Globus pallidus (tissue), 1 donor: ENCODE data around the gene LSP1.
"Not testable (repeated sequence)": the region's sequence is repeated elsewhere in the genome, so short reads cannot be mapped to it uniquely, and the experiment has no call there.

Experiments
- DNase-seq: peaks from one replicate; pipeline ENCODE4 v3.0.0-alpha.2; 2015; ENCODE audit warnings: low spot score

Gene LSP1

GRCh38 chr11:1877211-1878136 lies 24.6 kb downstream of the LSP1 start:
- no peak for DNase-seq

DNA sequence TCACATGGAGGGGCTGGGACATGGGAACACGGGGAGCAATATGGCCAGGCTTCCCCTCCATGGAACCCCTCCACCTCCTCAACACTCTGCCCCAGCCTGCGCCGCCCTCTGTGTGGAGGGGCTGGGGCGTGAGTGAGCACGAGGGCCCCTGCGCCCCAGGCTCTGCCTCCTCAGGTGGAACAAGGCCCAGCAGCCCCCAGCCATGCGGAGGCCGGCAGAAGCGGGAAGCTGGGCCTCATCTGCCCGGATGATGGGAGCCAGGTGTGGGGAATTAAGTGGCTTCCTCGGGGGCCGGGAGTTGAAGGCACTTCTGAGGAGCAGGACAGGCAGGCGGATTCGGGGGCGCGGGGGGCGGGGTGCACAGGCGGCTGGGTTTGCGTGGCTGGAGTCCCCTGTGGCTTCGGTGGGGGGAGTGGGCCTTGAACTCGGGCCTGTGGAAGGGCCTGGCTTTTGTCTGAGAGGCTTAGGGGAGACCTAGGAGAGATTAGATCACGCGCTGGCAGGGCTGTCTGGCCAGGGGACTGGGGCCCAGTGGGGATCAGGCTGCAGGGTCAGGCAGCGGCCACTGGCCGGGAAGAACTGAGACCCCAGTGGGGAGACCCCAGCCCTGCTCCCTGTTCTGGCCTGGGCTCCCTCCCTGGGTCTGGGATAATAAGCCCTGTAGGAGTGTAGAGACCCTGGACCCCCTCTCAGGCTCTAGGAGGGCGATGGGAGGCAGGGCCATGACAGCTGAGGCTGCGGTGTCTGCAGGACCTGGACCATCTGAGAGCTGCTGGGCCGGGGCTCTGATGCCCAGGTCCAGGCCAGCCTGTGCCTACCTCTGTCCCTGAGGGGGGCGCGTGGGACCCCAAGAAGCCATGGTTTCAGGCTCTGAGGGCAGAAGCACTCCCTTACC lies 25.5 kb downstream of the LSP1 start:
- no peak for DNase-seq

- no peak for DNase-seq
These were observed 26.6 kb downstream of the LSP1 start for GRCh38 chr11:1879342-1879940.

GRCh38 chr11:1879941-1880720 lies 27.2 kb downstream of the LSP1 start:
- DNase-seq: no peak

GRCh38 chr11:1880746-1881441 lies 28.0 kb downstream of the LSP1 start:
- DNase-seq: no peak

DNA sequence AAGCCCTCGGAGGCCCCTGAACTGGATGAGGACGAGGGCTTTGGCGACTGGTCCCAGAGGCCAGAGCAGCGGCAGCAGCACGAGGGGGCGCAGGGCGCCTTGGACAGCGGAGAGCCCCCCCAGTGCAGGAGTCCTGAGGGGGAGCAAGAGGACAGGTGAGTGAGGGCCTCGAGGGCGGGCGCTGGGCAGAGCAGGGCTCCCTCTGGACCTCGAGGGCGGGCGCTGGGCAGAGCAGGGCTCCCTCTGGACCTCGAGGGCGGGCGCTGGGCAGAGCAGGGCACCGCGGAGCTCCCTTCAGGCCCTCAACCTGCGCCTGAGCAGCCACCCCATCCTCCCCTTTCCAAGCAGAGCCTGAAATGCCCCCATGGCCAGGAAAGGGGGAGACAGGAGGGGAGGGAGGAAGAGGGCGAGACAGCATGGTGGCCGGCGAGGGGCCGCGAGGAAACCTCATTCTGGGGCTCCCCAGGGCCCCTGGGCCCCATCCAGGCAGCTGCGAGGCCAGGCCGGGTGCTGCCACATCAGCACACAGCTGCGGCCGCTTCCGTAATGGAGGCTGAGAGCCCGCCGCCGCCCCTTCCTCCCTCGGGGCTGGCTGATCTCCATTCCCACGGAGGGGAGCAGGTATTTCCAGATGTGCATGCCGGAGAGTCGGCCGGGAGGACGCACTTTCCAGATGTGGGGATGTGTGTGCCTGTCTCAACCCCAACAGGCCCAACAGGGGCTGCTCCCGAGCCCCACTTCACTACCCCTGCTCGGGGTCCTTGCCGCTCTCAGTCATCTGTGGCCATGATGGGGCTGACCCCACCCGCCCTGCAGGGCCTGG lies 28.8 kb downstream of the LSP1 start:
- no peak for DNase-seq

- no peak for DNase-seq
These were observed 29.7 kb downstream of the LSP1 start for GRCh38 chr11:1882265-1883238.

DNA sequence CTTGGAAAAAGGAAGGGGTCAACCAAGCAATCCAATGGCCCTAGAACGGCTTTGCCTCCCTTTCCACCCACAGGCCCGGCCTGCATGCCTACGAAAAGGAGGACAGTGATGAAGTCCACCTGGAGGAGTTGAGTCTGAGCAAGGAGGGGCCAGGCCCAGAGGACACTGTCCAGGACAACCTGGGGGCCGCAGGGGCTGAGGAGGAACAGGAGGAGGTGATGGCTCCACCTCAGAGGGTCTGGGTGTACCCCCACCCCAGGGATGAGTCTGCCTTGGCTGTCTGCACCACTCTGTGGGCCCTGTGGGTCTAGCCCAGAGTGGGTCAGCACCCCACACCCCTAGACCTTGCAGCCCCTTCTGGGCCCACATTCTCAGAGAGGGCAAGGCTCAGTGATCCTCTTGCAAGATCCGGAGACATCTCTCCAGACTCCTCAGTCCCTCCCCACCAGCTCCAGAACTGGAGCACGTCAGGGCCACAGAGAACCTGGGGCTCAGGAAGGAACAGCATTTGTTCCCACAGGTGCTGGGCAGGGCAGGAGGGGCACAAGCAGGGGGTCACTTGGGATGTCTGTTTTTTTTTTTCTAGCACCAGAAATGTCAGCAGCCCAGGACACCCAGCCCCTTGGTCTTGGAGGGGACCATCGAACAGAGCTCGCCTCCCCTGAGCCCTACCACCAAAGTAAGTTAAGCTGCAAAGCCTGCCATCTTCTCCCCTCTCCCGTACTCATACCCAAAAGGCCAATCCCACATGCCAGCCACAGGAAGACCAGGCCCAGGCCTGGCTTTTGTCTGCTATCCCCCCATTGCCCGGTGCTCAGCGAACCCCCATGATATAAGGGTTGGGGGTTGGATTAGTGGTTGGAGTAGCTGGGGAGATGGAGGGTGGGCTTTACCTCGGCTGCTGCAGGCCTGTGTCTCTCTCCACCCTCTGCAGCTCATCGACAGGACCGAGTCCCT lies 30.7 kb downstream of the LSP1 start:
- no peak for DNase-seq

DNA sequence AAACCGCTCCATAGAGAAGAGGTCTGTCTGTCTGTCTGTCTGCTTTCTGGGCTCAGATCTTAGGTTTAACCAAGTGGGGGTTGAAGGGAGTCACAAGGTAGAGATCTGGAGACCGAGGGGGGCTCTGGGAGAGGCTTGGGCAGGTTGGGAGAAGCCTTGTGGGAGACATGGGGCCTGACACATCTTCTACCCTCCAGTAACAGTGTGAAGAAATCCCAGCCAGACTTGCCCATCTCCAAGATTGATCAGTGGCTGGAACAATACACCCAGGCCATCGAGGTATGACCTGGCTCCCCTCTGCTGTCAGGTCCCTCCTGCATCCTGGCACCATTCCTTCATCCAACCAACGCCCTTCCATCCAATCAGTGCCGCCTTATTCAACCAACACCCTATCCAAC lies 31.4 kb downstream of the LSP1 start:
- DNase-seq: no peak

GRCh38 chr11:1886551-1886950 lies 33.7 kb downstream of the LSP1 start:
- DNase-seq: not testable (repeated sequence)

DNA sequence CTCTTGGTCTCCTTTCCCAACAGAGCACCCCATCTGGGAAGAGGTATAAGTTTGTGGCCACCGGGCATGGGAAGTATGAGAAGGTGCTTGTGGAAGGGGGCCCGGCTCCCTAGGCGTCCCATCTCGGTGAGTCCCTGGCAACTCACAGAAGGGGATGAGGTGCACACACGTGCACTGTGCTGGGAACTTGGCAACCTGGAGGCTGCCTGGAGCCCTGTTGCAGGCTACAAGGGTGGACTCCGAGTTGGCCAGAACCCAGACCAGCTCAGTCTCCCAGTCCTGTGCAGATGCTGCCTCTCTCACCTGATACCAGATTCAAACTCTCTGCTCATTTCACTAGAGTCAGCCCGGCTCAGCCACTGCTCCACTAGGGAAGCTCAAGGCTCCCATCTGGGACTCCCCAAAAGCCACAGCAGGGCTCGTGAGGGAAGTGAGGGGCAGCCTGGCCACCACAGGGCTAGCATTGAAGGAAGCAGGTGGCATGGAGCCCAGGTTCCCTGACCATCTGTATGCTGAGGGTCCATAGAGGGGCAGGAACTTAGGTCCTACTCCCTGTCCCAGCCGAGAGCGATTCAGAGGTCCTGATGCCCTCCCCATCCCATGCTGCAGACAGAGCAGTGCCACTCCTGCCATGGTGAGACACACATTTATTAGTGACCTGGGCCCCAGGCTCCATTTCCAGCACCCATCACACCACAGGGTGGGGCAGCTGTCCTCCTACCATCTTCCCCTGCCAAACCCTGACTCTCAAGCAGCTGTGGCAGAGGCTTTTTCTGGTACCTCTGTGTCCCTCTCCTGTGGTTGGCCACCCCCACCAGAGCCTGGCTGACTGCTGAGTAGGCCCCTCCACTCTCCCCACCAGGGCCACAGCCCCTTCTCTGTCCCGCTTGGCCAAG lies 34.8 kb downstream of the LSP1 start:
- no peak for DNase-seq

DNA sequence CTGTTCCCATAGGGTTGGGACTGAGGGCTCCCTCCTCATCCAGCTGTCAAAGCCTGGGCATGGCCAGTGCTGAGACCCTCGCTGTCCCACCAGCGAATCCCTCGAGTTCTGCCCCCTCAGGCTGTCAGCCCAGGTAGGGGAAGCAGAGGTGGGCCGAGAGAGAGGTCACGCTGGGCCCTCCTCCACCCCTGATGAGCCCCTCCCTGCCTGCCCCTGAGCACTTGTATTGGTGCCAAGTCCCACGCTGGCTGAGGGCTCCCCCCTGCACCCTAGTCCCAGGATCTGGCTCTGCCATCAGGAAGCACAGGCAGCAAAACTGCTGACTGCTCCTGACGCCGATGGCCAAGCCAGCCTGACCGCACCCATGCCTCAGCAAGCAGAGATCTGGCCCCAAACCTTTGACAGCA lies 35.5 kb downstream of the LSP1 start:
- no peak for DNase-seq

GRCh38 chr11:1888811-1889210 lies 35.9 kb downstream of the LSP1 start:
- DNase-seq: no peak

DNA sequence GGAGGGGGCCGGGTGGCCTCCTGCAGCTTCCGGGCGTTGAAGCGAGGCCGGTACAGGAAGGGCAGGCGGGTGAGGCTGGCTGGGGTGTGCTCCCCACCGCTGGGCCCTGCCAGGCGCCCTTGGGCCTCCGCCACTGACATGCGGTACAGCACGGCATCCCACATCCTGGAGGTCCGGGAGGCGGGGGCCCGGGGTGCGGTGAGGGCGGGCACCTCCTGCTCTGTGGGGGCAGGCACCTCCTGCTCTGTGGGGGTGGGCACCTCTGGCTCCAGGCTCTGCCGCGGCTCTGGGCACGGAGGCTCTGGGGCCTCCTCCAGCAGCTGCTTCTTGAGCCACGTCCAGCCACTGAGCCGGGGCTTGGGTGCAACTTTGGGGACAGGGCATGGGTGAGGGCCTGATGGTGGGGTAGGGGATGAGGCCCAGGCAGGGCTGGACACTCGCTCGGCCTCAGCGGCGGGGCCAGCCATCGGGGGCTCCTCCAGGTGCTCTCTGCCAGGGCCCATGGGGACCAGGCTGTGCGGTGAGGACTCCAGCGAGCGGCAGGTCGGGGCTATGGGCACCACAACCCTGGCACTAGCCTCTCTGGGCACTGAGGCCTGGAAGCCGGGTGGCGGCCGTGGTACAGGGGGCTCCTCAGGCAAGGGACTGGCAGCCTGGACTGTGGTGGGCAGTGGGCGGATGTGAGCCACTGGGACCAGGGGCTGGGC lies 36.5 kb downstream of the LSP1 start:
- DNase-seq: no peak

- no peak for DNase-seq
These were observed 37.3 kb downstream of the LSP1 start for GRCh38 chr11:1889941-1890855.
